ENCODE results near the gene CFAP74. TPM values are rescaled to one million over a fixed set of nuclear protein-coding genes. Genes with fewer than 3 reads are reported as not detected.

The CFAP74 gene
- total RNA-seq, 1 experiment from 2014 or later = not detected

GRCh38 chr1:2042830-2043773 lies 39.5 kb upstream of the CFAP74 start:
- Histone ChIP-seq H3K4me1 (ENCODE audit: insufficient read depth, low read length, poor library complexity, severe bottlenecking) (peaks cover 5% of the 10 kb centered on the region), H3K9me3 (ENCODE audit: low read depth, low read length, poor library complexity, severe bottlenecking) (no peaks in the 10 kb centered on the region), H3K27ac (ENCODE audit: low read depth, low read length, poor library complexity, severe bottlenecking) (no peak overlapping the region), H3K27me3 (replicated peaks; ENCODE audit: insufficient read depth, low read depth, low read length, poor library complexity) (no peaks in the 10 kb centered on the region), H3K36me3 (ENCODE audit: insufficient read depth, low read length, poor library complexity, severe bottlenecking) (no peaks in the 10 kb centered on the region), H3K4me3 (ENCODE audit: low read depth, low read length, poor library complexity, severe bottlenecking) (no peak overlapping the region)
- CTCF ChIA-PET = interaction anchor here (0.6 to 2.1 kb wide), 2 partner anchors 81 to 137 kb away, joined by 4 to 23 read pairs; no protein-coding TSS in a partner anchor
- intact Hi-C loops (cut with micrococcal nuclease; ENCODE audit: unreplicated experiment) = no loop called here
- POLR2A ChIA-PET (ENCODE audit: low non-redundant PET) = no interaction called here
- no peak for TF ChIP-seq EZH2 (IDR thresholded peaks at IDR 0.05; ENCODE audit: borderline replicate concordance, low read depth, low read length, poor library complexity, severe bottlenecking)
- no peak for TF ChIP-seq CTCF (conservative IDR thresholded peaks at IDR 0.05; ENCODE audit: low read depth, low read length)
- no peak for DNase-seq (ENCODE audit: low spot score)
- no TSS peak for BruUV-seq (replicated peaks)

GRCh38 chr1:2041887-2042286 lies 38.3 kb upstream of the CFAP74 start:
- no peaks in the 10 kb centered on the region for H3K27me3 ChIP-seq (replicated peaks; ENCODE audit: insufficient read depth, low read depth, low read length, poor library complexity)
- H3K36me3 ChIP-seq (ENCODE audit: insufficient read depth, low read length, poor library complexity, severe bottlenecking) = no peaks in the 10 kb centered on the region
- no TSS peak for BruUV-seq (replicated peaks)
- H3K9me3 ChIP-seq (ENCODE audit: low read depth, low read length, poor library complexity, severe bottlenecking) = no peaks in the 10 kb centered on the region
- no peak for DNase-seq (ENCODE audit: low spot score)
- TF ChIP-seq EZH2 (IDR thresholded peaks at IDR 0.05; ENCODE audit: borderline replicate concordance, low read depth, low read length, poor library complexity, severe bottlenecking) (no peak), CTCF (conservative IDR thresholded peaks at IDR 0.05; ENCODE audit: low read depth, low read length) (no peak)
- no peak overlapping the region for H3K27ac ChIP-seq (ENCODE audit: low read depth, low read length, poor library complexity, severe bottlenecking)
- no peak overlapping the region for H3K4me3 ChIP-seq (ENCODE audit: low read depth, low read length, poor library complexity, severe bottlenecking)
- intact Hi-C loops (cut with micrococcal nuclease; ENCODE audit: unreplicated experiment) = no loop called here
- POLR2A ChIA-PET (ENCODE audit: low non-redundant PET) = no interaction called here
- CTCF ChIA-PET = no interaction called here
- H3K4me1 ChIP-seq (ENCODE audit: insufficient read depth, low read length, poor library complexity, severe bottlenecking) = peaks cover 5% of the 10 kb centered on the region

GRCh38 chr1:2041305-2041704 lies 37.7 kb upstream of the CFAP74 start:
- no peak for DNase-seq (ENCODE audit: low spot score)
- intact Hi-C loops (cut with micrococcal nuclease; ENCODE audit: unreplicated experiment) = no loop called here
- Histone ChIP-seq H3K27ac (ENCODE audit: low read depth, low read length, poor library complexity, severe bottlenecking) (no peak overlapping the region), H3K27me3 (replicated peaks; ENCODE audit: insufficient read depth, low read depth, low read length, poor library complexity) (no peaks in the 10 kb centered on the region), H3K36me3 (ENCODE audit: insufficient read depth, low read length, poor library complexity, severe bottlenecking) (no peaks in the 10 kb centered on the region), H3K4me1 (ENCODE audit: insufficient read depth, low read length, poor library complexity, severe bottlenecking) (peaks cover 5% of the 10 kb centered on the region), H3K9me3 (ENCODE audit: low read depth, low read length, poor library complexity, severe bottlenecking) (no peaks in the 10 kb centered on the region), H3K4me3 (ENCODE audit: low read depth, low read length, poor library complexity, severe bottlenecking) (no peak overlapping the region)
- CTCF ChIA-PET = no interaction called here
- TF ChIP-seq EZH2 (IDR thresholded peaks at IDR 0.05; ENCODE audit: borderline replicate concordance, low read depth, low read length, poor library complexity, severe bottlenecking) (no peak), CTCF (conservative IDR thresholded peaks at IDR 0.05; ENCODE audit: low read depth, low read length) (no peak)
- POLR2A ChIA-PET (ENCODE audit: low non-redundant PET) = no interaction called here
- no TSS peak for BruUV-seq (replicated peaks)
